Hematopoietic multipotent progenitor cell treated with erythropoietin and hydrocortisone succinate and interleukin-3 and kit ligand, for 6 days (in vitro differentiated cells): ENCODE results near the gene P3H3.
"Not testable (repeated sequence)": the region's sequence is repeated elsewhere in the genome, so short reads cannot be mapped to it uniquely, and the experiment has no call there.

Experiments
- DNase-seq: peaks from one replicate; pipeline ENCODE4 v3.0.0-alpha.2; 2015

The P3H3 gene

GRCh38 chr12:6849427-6849826 lies 21.2 kb downstream of the P3H3 start:
- DNase-seq = no peak

GRCh38 chr12:6849976-6850560 lies 21.9 kb downstream of the P3H3 start:
- no peak for DNase-seq

DNA sequence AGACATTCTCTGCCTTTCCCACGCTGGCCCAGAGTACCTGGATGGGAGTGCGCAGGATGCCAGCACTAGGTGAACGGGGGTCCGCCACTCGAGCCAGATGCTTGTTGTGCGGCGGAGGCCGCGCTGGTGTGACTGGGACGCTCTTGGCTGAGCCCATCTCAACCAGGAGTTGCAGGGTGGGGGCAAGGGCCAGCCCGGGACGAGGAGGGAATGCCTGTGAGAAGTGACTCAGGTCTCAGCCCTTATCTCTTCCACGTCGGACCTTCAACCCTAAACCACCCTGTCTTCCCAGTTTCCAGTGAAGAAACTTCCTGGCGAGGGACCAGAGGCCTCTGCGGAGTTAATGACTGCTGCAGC lies 22.6 kb downstream of the P3H3 start:
- no peak for DNase-seq

- DNase-seq = peak; percentile 100
Observed at GRCh38 chr12:6851153-6851920, 23.1 kb downstream of the P3H3 start, which contains the start of gene CDCA3. Gene CDCA3 (minus strand): TSS chr12:6851286. CDS start chr12:6850952, 334 bp downstream.

DNA sequence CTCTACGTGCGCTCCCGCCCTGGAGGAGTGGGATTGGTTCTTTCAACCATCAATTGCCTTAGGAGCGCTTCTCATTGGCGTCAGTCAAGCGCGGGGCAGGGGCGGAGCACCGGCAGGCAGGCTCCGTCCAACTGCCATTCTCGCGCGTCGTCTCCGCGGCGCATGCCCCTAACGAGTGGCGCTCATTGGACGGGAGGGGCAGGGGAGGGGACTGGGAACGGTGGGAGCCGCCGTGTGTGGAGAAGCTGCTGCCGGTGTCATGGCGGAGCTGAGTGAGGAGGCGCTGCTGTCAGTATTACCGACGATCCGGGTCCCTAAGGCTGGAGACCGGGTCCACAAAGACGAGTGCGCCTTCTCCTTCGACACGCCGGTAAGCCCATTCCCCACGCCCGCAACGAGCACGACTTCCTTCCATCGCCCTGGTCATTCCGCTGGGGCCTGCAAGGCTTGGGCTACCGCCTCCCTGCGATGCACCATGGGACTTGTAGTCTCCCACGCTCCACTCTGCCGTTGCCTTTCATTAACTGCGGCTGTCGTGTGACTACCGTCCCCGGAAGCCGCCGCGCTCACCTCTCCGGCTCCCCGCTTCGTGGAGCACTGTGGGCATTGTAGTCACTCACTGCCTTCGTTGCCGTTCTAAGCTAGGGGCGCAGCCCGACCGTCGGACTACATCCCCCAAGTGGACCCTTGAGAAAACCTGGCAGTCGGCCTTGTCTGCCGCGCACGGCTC lies 23.9 kb downstream of the P3H3 start, which contains the start of gene USP5:
Gene USP5, plus strand, starts transcription at position 230 of the 730 bp plus-strand sequence. Its CDS starts 30 bp downstream, at position 260.
- DNase-seq = peak; percentile 100

DNA sequence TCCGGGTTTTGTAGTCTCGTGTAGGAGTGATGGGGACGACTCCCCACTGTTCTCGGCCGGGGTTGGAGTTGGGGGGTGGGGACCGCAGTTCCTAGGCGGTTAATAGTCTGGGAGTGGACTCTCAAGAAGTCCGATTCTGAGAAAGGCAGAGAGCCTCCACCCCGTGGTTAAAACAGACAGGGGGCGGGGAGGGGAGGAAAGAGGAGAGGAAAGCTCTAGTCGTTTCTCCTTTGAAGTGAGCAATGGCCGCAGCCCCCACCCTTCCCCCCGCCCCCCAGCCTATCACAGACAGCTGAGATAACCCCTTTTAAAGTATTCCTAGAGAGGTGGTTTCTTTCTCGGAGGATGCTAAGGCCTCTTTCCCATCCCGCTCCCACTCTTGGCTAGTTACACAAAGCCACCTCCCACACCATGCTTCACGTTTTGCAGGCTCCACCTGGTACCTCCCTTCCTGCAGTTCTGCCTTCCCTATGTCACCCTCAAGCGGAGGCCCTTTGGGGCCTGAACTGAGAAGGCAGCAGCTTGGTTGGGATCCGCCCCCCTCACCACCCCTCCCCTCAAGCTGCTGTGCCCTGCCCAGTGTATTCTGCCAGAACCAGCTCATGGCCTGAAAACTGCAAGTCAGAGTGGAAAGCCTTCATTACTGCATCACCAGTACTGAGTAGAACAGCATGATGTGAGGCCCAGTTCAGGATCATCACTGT lies 24.6 kb downstream of the P3H3 start:
- DNase-seq = peak; percentile 86

DNA sequence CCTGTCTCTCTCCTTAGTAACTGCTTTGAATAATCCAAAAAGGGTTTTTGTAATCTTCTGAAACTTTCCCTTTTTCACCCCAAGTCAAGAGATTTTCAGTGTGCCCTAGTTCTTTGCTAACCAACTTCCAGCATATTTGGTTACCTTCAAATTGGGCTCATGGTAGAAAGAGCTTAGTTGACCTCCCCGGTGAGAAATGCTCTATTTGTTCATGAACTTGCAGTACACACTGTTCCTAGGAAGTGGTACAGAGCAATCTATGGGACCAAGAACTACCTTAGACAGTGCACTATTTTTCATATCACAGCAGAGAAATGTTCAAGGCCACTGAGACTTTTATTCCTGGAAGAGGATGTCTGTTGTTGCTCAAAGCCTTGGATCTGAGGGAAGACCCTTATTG lies 25.4 kb downstream of the P3H3 start:
- no peak for DNase-seq

GRCh38 chr12:6854036-6854435 lies 25.8 kb downstream of the P3H3 start:
- no peak for DNase-seq

GRCh38 chr12:6855322-6855721 lies 27.1 kb downstream of the P3H3 start:
- no peak for DNase-seq

DNA sequence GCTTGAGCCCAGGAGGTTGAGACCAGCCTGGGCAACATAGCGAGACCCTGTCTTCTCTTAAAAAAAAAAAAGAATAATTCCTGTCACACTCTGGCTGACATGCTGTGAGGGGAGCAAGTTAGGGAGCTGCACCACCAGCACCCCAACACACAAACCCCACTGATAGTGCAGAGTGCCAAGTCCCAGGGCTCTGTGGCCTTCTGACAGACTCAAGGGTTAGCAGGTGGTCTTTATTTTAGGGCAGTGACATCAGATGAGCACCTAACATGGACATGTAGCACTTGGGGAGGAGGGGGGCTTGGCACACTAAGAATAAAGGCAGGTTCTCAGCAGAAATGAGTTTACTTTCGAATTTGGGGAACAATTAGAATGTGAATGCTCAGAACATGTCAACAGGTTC lies 30.6 kb downstream of the P3H3 start:
- DNase-seq = no peak

DNA sequence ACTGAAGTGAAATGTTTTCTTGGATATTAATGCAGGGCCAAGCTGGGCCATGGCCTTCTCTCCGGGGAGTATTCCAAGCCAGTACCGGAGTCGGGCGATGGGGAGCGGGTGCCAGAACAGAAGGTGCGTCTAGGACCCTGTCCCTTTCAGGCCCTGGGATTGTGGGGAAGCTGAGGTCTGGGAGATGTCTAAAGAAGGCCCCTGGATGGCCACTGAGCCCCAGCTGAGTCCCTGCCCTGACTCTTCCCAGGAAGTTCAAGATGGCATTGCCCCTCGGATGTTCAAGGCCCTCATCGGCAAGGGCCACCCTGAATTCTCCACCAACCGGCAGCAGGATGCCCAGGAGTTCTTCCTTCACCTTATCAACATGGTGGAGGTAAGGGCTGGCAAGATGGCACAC lies 31.9 kb downstream of the P3H3 start:
- no peak for DNase-seq

- DNase-seq = no peak
Observed at GRCh38 chr12:6860942-6861341, 32.7 kb downstream of the P3H3 start.

GRCh38 chr12:6861391-6861790 lies 33.2 kb downstream of the P3H3 start:
- DNase-seq = no peak

GRCh38 chr12:6863033-6863432 lies 34.8 kb downstream of the P3H3 start:
- DNase-seq = no peak

DNA sequence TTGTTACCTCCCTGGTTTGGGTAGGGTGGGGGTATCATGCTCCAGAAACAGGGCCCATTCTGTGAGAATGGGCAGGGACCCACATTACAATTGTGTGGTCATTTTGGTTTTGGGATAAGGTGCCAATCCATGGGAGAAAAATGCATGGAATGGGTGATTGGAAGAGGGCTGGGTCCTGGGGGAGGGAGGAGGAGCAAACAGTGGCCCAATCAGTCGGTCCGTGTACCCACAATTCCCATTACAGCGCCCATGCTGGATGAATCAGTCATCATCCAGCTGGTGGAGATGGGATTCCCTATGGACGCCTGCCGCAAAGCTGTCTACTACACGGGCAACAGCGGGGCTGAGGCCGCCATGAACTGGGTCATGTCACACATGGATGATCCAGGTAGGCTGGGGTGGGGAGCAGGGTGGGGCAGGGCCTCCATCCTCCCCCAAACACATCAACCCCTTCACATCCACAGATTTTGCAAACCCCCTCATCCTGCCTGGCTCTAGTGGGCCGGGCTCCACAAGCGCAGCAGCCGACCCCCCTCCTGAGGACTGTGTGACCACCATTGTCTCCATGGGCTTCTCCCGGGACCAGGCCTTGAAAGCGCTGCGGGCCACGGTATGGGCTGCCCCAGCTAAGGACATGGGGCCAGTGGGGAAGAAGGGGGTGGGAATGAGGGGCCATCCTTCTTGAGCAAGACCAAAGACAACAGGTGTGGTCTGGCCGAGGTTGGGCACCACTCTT lies 35.5 kb downstream of the P3H3 start:
- no peak for DNase-seq

- DNase-seq = not testable (repeated sequence)
Observed at GRCh38 chr12:6865307-6865706, 37.1 kb downstream of the P3H3 start.

DNA sequence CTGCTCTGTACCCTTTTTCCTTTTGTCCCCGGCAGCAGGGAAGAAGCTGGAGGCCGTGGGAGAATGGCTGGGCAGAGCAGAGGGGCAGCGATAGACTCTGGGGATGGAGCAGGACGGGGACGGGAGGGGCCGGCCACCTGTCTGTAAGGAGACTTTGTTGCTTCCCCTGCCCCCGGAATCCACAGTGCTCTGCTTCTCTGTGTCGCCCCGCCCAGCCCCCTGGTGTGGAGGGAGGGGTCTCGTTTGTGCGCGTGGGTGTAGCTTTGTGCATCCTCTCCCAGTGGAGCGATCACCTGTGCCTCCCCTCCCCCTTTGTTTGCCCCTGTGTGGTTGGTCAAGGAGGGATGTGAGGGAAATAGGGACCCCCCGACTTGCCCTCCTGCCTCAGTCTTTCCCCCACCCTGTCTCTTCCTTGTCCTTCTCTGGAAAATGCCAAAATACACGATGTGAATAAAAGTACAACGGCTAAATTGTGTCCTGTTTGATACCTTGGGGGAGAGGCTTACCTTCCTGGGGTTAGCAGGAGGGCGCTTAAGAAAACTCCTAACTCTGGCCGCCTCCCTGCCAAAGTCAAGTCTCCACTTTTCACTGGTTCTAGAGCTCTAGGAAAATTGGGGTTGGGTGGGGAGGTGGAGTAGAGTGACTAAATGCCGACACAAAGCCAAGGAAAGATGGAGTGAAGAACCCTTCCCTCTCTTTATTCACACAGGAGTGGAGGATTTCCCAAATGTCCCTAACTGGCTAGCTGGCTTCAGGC lies 38.1 kb downstream of the P3H3 start:
- no peak for DNase-seq

GRCh38 chr12:6866920-6867412 lies 38.8 kb downstream of the P3H3 start:
- no peak for DNase-seq

DNA sequence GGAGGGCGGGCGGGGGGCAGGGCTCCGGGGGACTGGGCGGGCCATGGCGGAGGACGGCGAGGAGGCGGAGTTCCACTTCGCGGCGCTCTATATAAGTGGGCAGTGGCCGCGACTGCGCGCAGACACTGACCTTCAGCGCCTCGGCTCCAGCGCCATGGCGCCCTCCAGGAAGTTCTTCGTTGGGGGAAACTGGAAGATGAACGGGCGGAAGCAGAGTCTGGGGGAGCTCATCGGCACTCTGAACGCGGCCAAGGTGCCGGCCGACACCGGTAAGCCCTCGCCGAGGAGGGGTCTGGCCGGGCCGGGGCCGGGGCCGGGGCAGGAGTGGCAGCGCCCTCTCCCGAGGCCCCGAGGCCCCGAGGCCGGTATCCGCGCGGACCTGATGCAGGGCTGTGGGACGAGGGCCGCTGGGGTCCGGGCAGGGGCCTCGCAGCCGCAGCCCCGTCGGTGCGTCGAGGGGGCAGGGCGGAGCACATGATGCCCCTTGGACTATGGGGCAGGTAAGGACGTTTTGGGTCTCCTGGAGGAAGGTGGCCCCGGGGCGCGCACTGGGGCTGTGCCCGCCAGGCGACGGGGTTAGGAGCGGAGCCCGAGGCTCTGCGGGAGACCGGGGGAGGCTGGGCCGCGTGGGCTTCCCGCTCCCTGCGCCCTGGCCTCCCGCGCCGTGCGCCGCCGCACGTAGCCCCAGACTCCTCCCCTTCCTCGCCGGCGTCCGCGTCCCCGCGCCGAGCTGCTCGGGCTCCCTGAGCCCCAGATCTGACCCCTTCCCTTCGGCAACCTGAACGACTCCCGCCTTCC lies 39.4 kb downstream of the P3H3 start, which contains the start of gene TPI1:
Gene TPI1, plus strand, starts transcription at position 119 of the 798 bp plus-strand sequence. Its CDS starts 36 bp downstream, at position 155.
- DNase-seq = peak; percentile 90
